HAP-1 (cell line): ENCODE measurements around the gene MAP9.
A peak's percentile ranks its signal among the peaks of the same experiment; 100 is the strongest.

Source experiments
- DNase-seq, 2 experiments: peaks; one replicate each; pipeline ENCODE4 v3.0.0-alpha.2; 2016 to 2020; ENCODE audit warnings: low spot score in 2 of 2
- H3K27me3 ChIP-seq: fragments of 250-450 bp; sonication (Bioruptor Pico); 2 replicates; pipeline ENCODE4 v1.5.1; 2020; ENCODE audit warnings: low read depth, mild to moderate bottlenecking, moderate library complexity
- H3K36me3 ChIP-seq: fragments of 250-450 bp; sonication (Bioruptor Pico); replicated peaks from 2 replicates; pipeline ENCODE4 v1.5.1; 2020; ENCODE audit warnings: mild to moderate bottlenecking
- H3K4me1 ChIP-seq: fragments of 250-450 bp; sonication (Bioruptor Pico); 2 replicates; pipeline ENCODE4 v1.5.1; 2020; ENCODE audit warnings: mild to moderate bottlenecking
- H3K4me3 ChIP-seq: fragments of 250-450 bp; sonication (Bioruptor Pico); 2 replicates; pipeline ENCODE4 v1.5.1; 2020; ENCODE audit warnings: mild to moderate bottlenecking, moderate library complexity
- H3K9me3 ChIP-seq: fragments of 250-450 bp; sonication (Bioruptor Pico); 2 replicates; pipeline ENCODE4 v1.5.1; 2020; ENCODE audit warnings: mild to moderate bottlenecking, moderate library complexity
- in situ Hi-C: fragments of 300-500 bp; cut with MboI; formaldehyde crosslinking; loops from 3 replicates; pipeline ENCODE4 v1.14.3; 2020; ENCODE audit warnings: low sequenced_read_pairs, inconsistent platforms, mixed read lengths

Gene MAP9

GRCh38 chr4:155399974-155400697 lies 23.4 kb upstream of the MAP9 start:
- Histone ChIP-seq H3K27me3 (no peaks in the 10 kb centered on the region), H3K4me1 (peaks cover 11% of the 10 kb centered on the region), H3K36me3 (no peaks in the 10 kb centered on the region), H3K4me3 (no peak overlapping the region), H3K9me3 (no peaks in the 10 kb centered on the region)
- no peak for DNase-seq
- in situ Hi-C loops, result loop anchor here (25.0 kb wide), 2 partner anchors 387 to 537 kb away; no protein-coding TSS in a partner anchor

- no peaks in the 10 kb centered on the region for H3K27me3 ChIP-seq
- no peaks in the 10 kb centered on the region for H3K36me3 ChIP-seq
- in situ Hi-C loops, result no loop called here
- no peak overlapping the region for H3K4me3 ChIP-seq
- no peaks in the 10 kb centered on the region for H3K4me1 ChIP-seq
- H3K9me3 ChIP-seq, result no peaks in the 10 kb centered on the region
- DNase-seq, result no peak
Observed at GRCh38 chr4:155392481-155393184, 15.9 kb upstream of the MAP9 start.

GRCh38 chr4:155391932-155392331 lies 15.2 kb upstream of the MAP9 start:
- Histone ChIP-seq H3K27me3 (no peaks in the 10 kb centered on the region), H3K36me3 (no peaks in the 10 kb centered on the region), H3K4me3 (no peak overlapping the region), H3K9me3 (no peaks in the 10 kb centered on the region), H3K4me1 (no peaks in the 10 kb centered on the region)
- in situ Hi-C loops, result no loop called here
- DNase-seq, result no peak

- Histone ChIP-seq H3K27me3 (no peaks in the 10 kb centered on the region), H3K4me3 (no peak overlapping the region), H3K9me3 (no peaks in the 10 kb centered on the region), H3K4me1 (no peaks in the 10 kb centered on the region), H3K36me3 (no peaks in the 10 kb centered on the region)
- in situ Hi-C loops, result no loop called here
- DNase-seq, result no peak
Observed at GRCh38 chr4:155388162-155388561, 11.4 kb upstream of the MAP9 start.

- no peak overlapping the region for H3K4me3 ChIP-seq
- no peaks in the 10 kb centered on the region for H3K9me3 ChIP-seq
- no peaks in the 10 kb centered on the region for H3K36me3 ChIP-seq
- in situ Hi-C loops, result no loop called here
- no peaks in the 10 kb centered on the region for H3K4me1 ChIP-seq
- H3K27me3 ChIP-seq, result no peaks in the 10 kb centered on the region
- no peak for DNase-seq
Observed at GRCh38 chr4:155383541-155383940, 6.8 kb upstream of the MAP9 start.

- DNase-seq, result no peak
- peak overlapping the region; percentile 71; the same call in 1 of the 2 replicates for H3K4me3 ChIP-seq
- H3K9me3 ChIP-seq, result no peaks in the 10 kb centered on the region
- peaks cover 12% of the 10 kb centered on the region for H3K4me1 ChIP-seq
- no peaks in the 10 kb centered on the region; the same call in 1 of the 2 replicates for H3K36me3 ChIP-seq
- in situ Hi-C loops, result no loop called here
- no peaks in the 10 kb centered on the region for H3K27me3 ChIP-seq
Observed at GRCh38 chr4:155377276-155377675, 511 bp upstream of the MAP9 start.

- Histone ChIP-seq H3K9me3 (no peaks in the 10 kb centered on the region), H3K4me1 (peaks cover 10% of the 10 kb centered on the region), H3K36me3 (no peaks in the 10 kb centered on the region; the same call in 1 of the 2 replicates), H3K27me3 (no peaks in the 10 kb centered on the region), H3K4me3 (no peak overlapping the region)
- peak in 1 of 2 experiments; percentile 42 for DNase-seq
- in situ Hi-C loops, result loop anchor here (25.0 kb wide), 2 partner anchors 534 to 809 kb away; partner anchors contain the start of genes FGB and PLRG1
Observed at GRCh38 chr4:155371432-155372043, 5.2 kb downstream of the MAP9 start.

GRCh38 chr4:155367608-155368007 lies 9.2 kb downstream of the MAP9 start:
- Histone ChIP-seq H3K9me3 (no peaks in the 10 kb centered on the region), H3K36me3 (no peaks in the 10 kb centered on the region; the same call in 1 of the 2 replicates), H3K4me3 (no peak overlapping the region), H3K27me3 (no peaks in the 10 kb centered on the region), H3K4me1 (no peaks in the 10 kb centered on the region)
- DNase-seq, result no peak
- in situ Hi-C loops, result loop anchor here (25.0 kb wide), 2 partner anchors 530 to 805 kb away; partner anchors contain the start of genes FGB and PLRG1

- H3K4me3 ChIP-seq, result no peak overlapping the region
- in situ Hi-C loops, result loop anchor here (25.0 kb wide), 2 partner anchors 517 to 792 kb away; partner anchors contain the start of genes FGB and PLRG1
- DNase-seq, result peak; percentile 49 to 80
- H3K9me3 ChIP-seq, result no peaks in the 10 kb centered on the region
- H3K36me3 ChIP-seq, result no peaks in the 10 kb centered on the region
- no peaks in the 10 kb centered on the region for H3K27me3 ChIP-seq
- H3K4me1 ChIP-seq, result no peaks in the 10 kb centered on the region
Observed at GRCh38 chr4:155353923-155354540, 22.7 kb downstream of the MAP9 start.

GRCh38 chr4:155342142-155342541 lies 34.6 kb downstream of the MAP9 start:
- no peaks in the 10 kb centered on the region for H3K4me1 ChIP-seq
- H3K4me3 ChIP-seq, result no peak overlapping the region
- H3K36me3 ChIP-seq, result no peaks in the 10 kb centered on the region
- H3K9me3 ChIP-seq, result no peaks in the 10 kb centered on the region
- H3K27me3 ChIP-seq, result no peaks in the 10 kb centered on the region
- in situ Hi-C loops, result no loop called here
- DNase-seq, result no peak

GRCh38 chr4:155339999-155340398 lies 36.8 kb downstream of the MAP9 start:
- no peaks in the 10 kb centered on the region for H3K4me1 ChIP-seq
- H3K9me3 ChIP-seq, result no peaks in the 10 kb centered on the region
- no peak overlapping the region for H3K4me3 ChIP-seq
- DNase-seq, result no peak
- in situ Hi-C loops, result no loop called here
- no peaks in the 10 kb centered on the region for H3K36me3 ChIP-seq
- no peaks in the 10 kb centered on the region for H3K27me3 ChIP-seq

GRCh38 chr4:155339588-155339987 lies 37.2 kb downstream of the MAP9 start:
- Histone ChIP-seq H3K4me3 (no peak overlapping the region), H3K27me3 (no peaks in the 10 kb centered on the region), H3K9me3 (no peaks in the 10 kb centered on the region), H3K4me1 (no peaks in the 10 kb centered on the region), H3K36me3 (no peaks in the 10 kb centered on the region)
- no peak for DNase-seq
- in situ Hi-C loops, result no loop called here

- no peaks in the 10 kb centered on the region for H3K9me3 ChIP-seq
- H3K27me3 ChIP-seq, result no peaks in the 10 kb centered on the region
- in situ Hi-C loops, result no loop called here
- no peak overlapping the region for H3K4me3 ChIP-seq
- H3K4me1 ChIP-seq, result no peaks in the 10 kb centered on the region
- no peak for DNase-seq
- H3K36me3 ChIP-seq, result no peaks in the 10 kb centered on the region
Observed at GRCh38 chr4:155338196-155338595, 38.6 kb downstream of the MAP9 start.
